ENCODE measurements around the gene FOXJ3. TPM values are rescaled to one million over a fixed set of nuclear protein-coding genes. Genes with fewer than 3 reads are reported as not detected.

The FOXJ3 gene
- total RNA-seq, 3 donors from 2014 or later, result 52.6 to 82.7 (median 57.7) TPM

GRCh38 chr1:42183210-42183956 lies 151.7 kb downstream of the FOXJ3 start:
- intact Hi-C loops (cut with DNase I; ENCODE audit: low total_unique reads), result no loop called here
- DNase-seq (ENCODE audit: low spot score in 2 of 2), result no peak
- Histone ChIP-seq H3K4me1 (no peaks in the 10 kb centered on the region), H3K27me3 (no peaks in the 10 kb centered on the region), H3K27ac (no peak overlapping the region), H3K4me3 (no peak overlapping the region), H3K36me3 (no peaks in the 10 kb centered on the region), H3K9me3 (no peaks in the 10 kb centered on the region)
- no peak for TF ChIP-seq CTCF (IDR thresholded peaks at IDR 0.05)

GRCh38 chr1:42181687-42182086 lies 153.3 kb downstream of the FOXJ3 start:
- no peaks in the 10 kb centered on the region for H3K27me3 ChIP-seq
- TF ChIP-seq POLR2AphosphoS5 (IDR thresholded peaks at IDR 0.05) (no peak), POLR2A (IDR thresholded peaks at IDR 0.05) (no peak), CTCF (IDR thresholded peaks at IDR 0.05) (no peak)
- DNase-seq (ENCODE audit: low spot score in 2 of 2), result no peak

GRCh38 chr1:42179900-42180329 lies 155.1 kb downstream of the FOXJ3 start:
- no peaks in the 10 kb centered on the region for H3K4me1 ChIP-seq
- DNase-seq (ENCODE audit: low spot score in 2 of 2), result no peak
- TF ChIP-seq POLR2A (IDR thresholded peaks at IDR 0.05) (no peak), CTCF (IDR thresholded peaks at IDR 0.05) (no peak), POLR2AphosphoS5 (IDR thresholded peaks at IDR 0.05) (no peak)
- H3K27me3 ChIP-seq, result no peaks in the 10 kb centered on the region
- no peaks in the 10 kb centered on the region for H3K9me3 ChIP-seq
- no peaks in the 10 kb centered on the region for H3K36me3 ChIP-seq
- no peak overlapping the region for H3K4me3 ChIP-seq
- intact Hi-C loops (cut with DNase I; ENCODE audit: low total_unique reads), result no loop called here
- H3K27ac ChIP-seq, result no peak overlapping the region

More at GRCh38 chr1:42181687-42182086, 153.3 kb downstream of the FOXJ3 start:
- intact Hi-C loops (cut with DNase I; ENCODE audit: low total_unique reads), result no loop called here
- Histone ChIP-seq H3K4me1 (no peaks in the 10 kb centered on the region), H3K36me3 (no peaks in the 10 kb centered on the region), H3K4me3 (no peak overlapping the region), H3K9me3 (no peaks in the 10 kb centered on the region), H3K27ac (no peak overlapping the region)

GRCh38 chr1:42179275-42179674 lies 155.8 kb downstream of the FOXJ3 start:
- Histone ChIP-seq H3K27me3 (no peaks in the 10 kb centered on the region), H3K4me1 (no peaks in the 10 kb centered on the region), H3K4me3 (no peak overlapping the region), H3K27ac (no peak overlapping the region), H3K36me3 (no peaks in the 10 kb centered on the region), H3K9me3 (no peaks in the 10 kb centered on the region)
- no peak for TF ChIP-seq CTCF (IDR thresholded peaks at IDR 0.05)
- no peak for TF ChIP-seq POLR2AphosphoS5 (IDR thresholded peaks at IDR 0.05)
- TF ChIP-seq POLR2A (IDR thresholded peaks at IDR 0.05), result no peak
- DNase-seq (ENCODE audit: low spot score in 2 of 2), result no peak
- intact Hi-C loops (cut with DNase I; ENCODE audit: low total_unique reads), result no loop called here

GRCh38 chr1:42178249-42178648 lies 156.8 kb downstream of the FOXJ3 start:
- Histone ChIP-seq H3K27ac (no peak overlapping the region), H3K27me3 (no peaks in the 10 kb centered on the region), H3K36me3 (no peaks in the 10 kb centered on the region), H3K9me3 (no peaks in the 10 kb centered on the region), H3K4me1 (peaks cover 2 to 7% of the 10 kb centered on the region in 2 donors), H3K4me3 (no peak overlapping the region)
- DNase-seq (ENCODE audit: low spot score in 2 of 2), result no peak
- TF ChIP-seq POLR2A (IDR thresholded peaks at IDR 0.05), result no peak
- no peak for TF ChIP-seq CTCF (IDR thresholded peaks at IDR 0.05)
- no peak for TF ChIP-seq POLR2AphosphoS5 (IDR thresholded peaks at IDR 0.05)
- intact Hi-C loops (cut with DNase I; ENCODE audit: low total_unique reads), result no loop called here

Measured in breast epithelium (tissue), 4 donors.